ENCODE results near the gene UBL4A.

GRCh38 chrX:154494715-154495114 is 8.3 kb upstream of the UBL4A start:
- TF ChIP-seq CTCF (IDR thresholded peaks at IDR 0.05) (no peak), POLR2A (IDR thresholded peaks at IDR 0.05) (no peak)
